H1 (cell line): ENCODE results near the gene TMBIM1. TPM values are rescaled to one million over a fixed set of nuclear protein-coding genes. Genes with fewer than 3 reads are reported as not detected.

Source experiments
- CTCF ChIA-PET: fragments of 300-600 bp; sonication (Branson Sonifier 250); formaldehyde crosslinking; loops from one replicate; lab custom pipeline; 2021; ENCODE audit not compliant: partially characterized antibody; lab: Charles Lee
- POLR2A ChIA-PET: fragments of 300-600 bp; sonication (Branson Sonifier 250); formaldehyde crosslinking; loops from one replicate; lab custom pipeline; 2021; ENCODE audit warnings: inconsistent platforms; ENCODE audit not compliant: partially characterized antibody; lab: Charles Lee
- DNase-seq, 2 experiments: peaks; one replicate each; pipeline versions ENCODE4 v3.0.0 to v3.0.0-alpha.2; 2010 to 2022; ENCODE audit warnings: low spot score in 2 of 2, low read depth in 1 of 2, mixed read lengths in 1 of 2
- FAIRE-seq: peaks from 2 replicates; lab custom pipeline; 2011; peaks lifted over from hg19 to GRCh38; lab: Jason Lieb, UNC
- H2AFZ ChIP-seq: 2 replicates; pipeline ENCODE4 v1.8.1; 2012; ENCODE audit warnings: low read length, inconsistent platforms
- H2AK5ac ChIP-seq: 2 replicates; pipeline ENCODE4 v1.6.1; 2013; ENCODE audit warnings: low read depth, low read length
- H2BK120ac ChIP-seq: replicated peaks from 2 replicates; pipeline ENCODE3; 2013; ENCODE audit warnings: low read depth, low read length, inconsistent platforms
- H2BK12ac ChIP-seq: 2 replicates; pipeline ENCODE4 v1.6.1; 2013; ENCODE audit warnings: low read depth, low read length
- H2BK15ac ChIP-seq: 2 replicates; pipeline ENCODE4 v1.6.1; 2013; ENCODE audit warnings: low read length
- H2BK20ac ChIP-seq: 2 replicates; pipeline ENCODE4 v1.6.1; 2013; ENCODE audit warnings: low read length
- H2BK5ac ChIP-seq: 2 replicates; pipeline ENCODE4 v1.6.1; 2013; ENCODE audit warnings: low read depth, low read length
- H3K14ac ChIP-seq: 2 replicates; pipeline ENCODE4 v1.6.1; 2013; ENCODE audit warnings: inconsistent platforms; ENCODE audit not compliant: insufficient read length
- H3K18ac ChIP-seq: 2 replicates; pipeline ENCODE4 v1.6.1; 2013; ENCODE audit warnings: low read length; ENCODE audit errors: extremely low read depth
- H3K23ac ChIP-seq: 2 replicates; pipeline ENCODE4 v1.6.1; 2013; ENCODE audit warnings: inconsistent platforms; ENCODE audit not compliant: insufficient read length
- H3K23me2 ChIP-seq: 2 replicates; pipeline ENCODE4 v1.6.1; 2013; ENCODE audit warnings: low read depth, low read length
- H3K27ac ChIP-seq: 2 replicates; pipeline ENCODE4 v1.6.1; 2011; ENCODE audit warnings: low read depth, low read length, inconsistent platforms
- H3K27me3 ChIP-seq, 4 experiments: replicated peaks in 1 of 4; 1 replicate in 1 of 4; 2 replicates in 3 of 4; pipeline versions ENCODE4 v1.6.1 to v1.8.1; 2011 to 2013; ENCODE audit warnings: low read length in 3 of 4, mild to moderate bottlenecking in 3 of 4, inconsistent platforms in 2 of 4, mixed read lengths in 2 of 4, moderate library complexity in 1 of 4; ENCODE audit not compliant: control insufficient read depth in 3 of 4, insufficient read depth in 3 of 4; ENCODE audit errors: extremely low read depth in 1 of 4
- H3K36me3 ChIP-seq, 4 experiments: 2 replicates each; pipeline versions ENCODE4 v1.6.1 to v1.8.1; 2011 to 2013; ENCODE audit warnings: mild to moderate bottlenecking in 4 of 4, low read length in 3 of 4, moderate library complexity in 2 of 4, control low read depth in 1 of 4, inconsistent platforms in 1 of 4; ENCODE audit not compliant: insufficient read depth in 4 of 4, control insufficient read depth in 2 of 4
- H3K4ac ChIP-seq: replicated peaks from 2 replicates; pipeline ENCODE3; 2013; ENCODE audit warnings: low read length, low read depth, mixed read lengths, inconsistent platforms; ENCODE audit not compliant: insufficient read length
- H3K4me1 ChIP-seq, 4 experiments: replicated peaks in 1 of 4; 1 replicate in 1 of 4; 2 replicates in 3 of 4; pipeline versions ENCODE4 v1.6.1 to v1.8.1; 2011 to 2013; ENCODE audit warnings: low read length in 3 of 4, inconsistent platforms in 2 of 4, mixed read lengths in 1 of 4; ENCODE audit not compliant: insufficient read depth in 4 of 4, control insufficient read depth in 3 of 4
- H3K4me2 ChIP-seq, 2 experiments: 2 replicates each; pipeline versions ENCODE4 v1.6.1 to v1.8.1; 2011 to 2013; ENCODE audit warnings: low read depth in 2 of 2, low read length in 2 of 2, control low read depth in 1 of 2, inconsistent platforms in 1 of 2, mild to moderate bottlenecking in 1 of 2; ENCODE audit not compliant: insufficient read depth in 1 of 2
- H3K4me3 ChIP-seq, 4 experiments: fragments of 200-600, 300-600 bp in 1 of 4; sonication (generic), shearing (Covaris generic), sonication (Bioruptor Twin) in 1 of 4; 2 replicates each; pipeline versions ENCODE4 v1.5.1 to v1.8.1; 2011 to 2016; ENCODE audit warnings: low read length in 4 of 4, low read depth in 3 of 4, control low read depth in 2 of 4, inconsistent platforms in 2 of 4, mild to moderate bottlenecking in 2 of 4, mixed read lengths in 1 of 4, moderate library complexity in 1 of 4; ENCODE audit not compliant: insufficient read depth in 2 of 4; ENCODE audit errors: extremely low read depth in 1 of 4
- H3K56ac ChIP-seq: replicated peaks from 2 replicates; pipeline ENCODE3; 2013; ENCODE audit warnings: low read depth, mild to moderate bottlenecking, mixed read lengths, low read length, inconsistent platforms; ENCODE audit not compliant: insufficient read length
- H3K79me1 ChIP-seq: 2 replicates; pipeline ENCODE4 v1.6.1; 2013; ENCODE audit warnings: low read depth, low read length, control low read depth
- H3K79me2 ChIP-seq, 2 experiments: 2 replicates each; pipeline versions ENCODE4 v1.6.1 to v1.8.1; 2012 to 2013; ENCODE audit warnings: low read length in 2 of 2, mild to moderate bottlenecking in 2 of 2, inconsistent platforms in 1 of 2; ENCODE audit not compliant: insufficient read depth in 2 of 2, control insufficient read depth in 1 of 2
- H3K9ac ChIP-seq, 4 experiments: replicated peaks in 1 of 4; 1 replicate in 1 of 4; 2 replicates in 3 of 4; pipeline versions ENCODE4 v1.6.1 to v1.8.1; 2011 to 2013; ENCODE audit warnings: low read depth in 3 of 4, low read length in 3 of 4, control low read depth in 2 of 4, mild to moderate bottlenecking in 2 of 4, moderate library complexity in 2 of 4, inconsistent platforms in 1 of 4; ENCODE audit errors: extremely low read depth in 1 of 4
- H3K9me3 ChIP-seq, 2 experiments: 2 replicates each; pipeline versions ENCODE4 v1.6.1 to v1.8.1; 2012 to 2013; ENCODE audit warnings: mild to moderate bottlenecking in 2 of 2, moderate library complexity in 2 of 2, control low read depth in 1 of 2, inconsistent platforms in 1 of 2, low read depth in 1 of 2, low read length in 1 of 2, mixed read lengths in 1 of 2; ENCODE audit not compliant: insufficient read depth in 2 of 2
- H4K20me1 ChIP-seq, 2 experiments: replicated peaks in 1 of 2; 2 replicates each; pipeline versions ENCODE3 to v1.8.1; 2011 to 2013; ENCODE audit warnings: inconsistent platforms in 2 of 2, low read length in 2 of 2, mild to moderate bottlenecking in 1 of 2; ENCODE audit not compliant: insufficient read depth in 2 of 2, control insufficient read depth in 1 of 2
- H4K5ac ChIP-seq: 2 replicates; pipeline ENCODE4 v1.6.1; 2013; ENCODE audit warnings: low read length, low read depth, mixed read lengths, inconsistent platforms; ENCODE audit not compliant: insufficient read length
- H4K8ac ChIP-seq: 2 replicates; pipeline ENCODE4 v1.8.0; 2013; ENCODE audit warnings: mild to moderate bottlenecking, moderate library complexity, low read length, inconsistent platforms; ENCODE audit not compliant: insufficient read depth; ENCODE audit errors: extremely low read depth
- H4K91ac ChIP-seq: replicated peaks from 2 replicates; pipeline ENCODE3; 2013; ENCODE audit warnings: low read length, mixed read lengths, inconsistent platforms; ENCODE audit not compliant: insufficient read length
- CHD1 ChIP-seq: IDR thresholded peaks from 2 replicates; pipeline ENCODE4 v1.6.1; 2012; ENCODE audit warnings: low read depth, low read length, improper control_type of control experiment
- EP300 ChIP-seq, 2 experiments: IDR thresholded peaks; 1 replicate in 1 of 2; 2 replicates in 1 of 2; pipeline ENCODE4 v1.6.1; 2011 to 2012; ENCODE audit warnings: low read depth in 2 of 2, low read length in 2 of 2, mild to moderate bottlenecking in 2 of 2, borderline replicate concordance in 1 of 2, inconsistent platforms in 1 of 2, moderate library complexity in 1 of 2
- KDM1A ChIP-seq: fragments of 200-600, 300-600 bp; sonication (generic); IDR thresholded peaks from 2 replicates; pipeline ENCODE4 v1.7.1; 2016; ENCODE audit warnings: mild to moderate bottlenecking, low read length, borderline replicate concordance
- KDM4A ChIP-seq: IDR thresholded peaks from one replicate; pipeline ENCODE4 v1.7.1; 2012; ENCODE audit warnings: low read depth, mild to moderate bottlenecking, moderate library complexity, low read length, inconsistent platforms; ENCODE audit not compliant: severe bottlenecking
- RAD21 ChIP-seq, 2 experiments: IDR thresholded peaks in 1 of 2; conservative IDR thresholded peaks in 1 of 2; 2 replicates each; pipeline ENCODE4 v1.6.1; 2011; ENCODE audit warnings: low read depth in 2 of 2, low read length in 2 of 2, improper control_type of control experiment in 1 of 2, inconsistent platforms in 1 of 2, mild to moderate bottlenecking in 1 of 2, moderate library complexity in 1 of 2
- RNF2 ChIP-seq: fragments of 200-900, 300-1000 bp; sonication (generic); IDR thresholded peaks from 2 replicates; pipeline ENCODE4 v1.7.1; 2016; ENCODE audit warnings: borderline replicate concordance, low read depth, mild to moderate bottlenecking, antibody characterized with exemption, low read length; ENCODE audit not compliant: poor library complexity, severe bottlenecking; ENCODE audit errors: missing control alignments
- WGBS, 2 experiments: shearing (Covaris generic) in 1 of 2; methylation state at CpG; one replicate each; pipeline versions ENCODE4 v1.1.6 to v1.1.7; 2013 to 2015; ENCODE audit warnings: low lambda C conversion rate in 2 of 2, mixed read lengths in 2 of 2, inconsistent platforms in 1 of 2, low coverage in 1 of 2, missing lambda C conversion rate in 1 of 2; ENCODE audit not compliant: insufficient replicate concordance in 2 of 2, insufficient coverage in 1 of 2, insufficient read length in 1 of 2; ENCODE audit errors: extremely low coverage in 1 of 2, missing lambda C conversion rate in 1 of 2; 5-methylcytosine and 5-hydroxymethylcytosine counted together
- polyA plus RNA-seq, 7 experiments: library from polyadenylated mRNA; depleted of rRNA in 3 of 7; stranded (reverse) in 5 of 7; unstranded in 2 of 7; fragments of >200 nt in 5 of 7; fragments of 200-250 nt in 2 of 7; gene quantifications; 1 replicate in 5 of 7; 2 replicates in 1 of 7; 4 replicates in 1 of 7; pipeline versions ENCODE4 v1.2.1 to v1.2.3, GENCODE V29; 2011 to 2013; ENCODE audit warnings: missing spikeins in 2 of 7, mixed read lengths in 2 of 7
- total RNA-seq: library from RNA; stranded (reverse); fragmentation: NEBNext Ultra II Directional; extraction: Animal tissue kit (Norgen Biotek cat#: 25700); gene quantifications from 2 replicates; pipeline ENCODE4 v1.2.1, GENCODE V29; 2021
- TF ChIP-seq, protein P1 (sequence below), 3 experiments: IDR thresholded peaks; 1 replicate in 2 of 3; 2 replicates in 1 of 3; pipeline versions ENCODE4 v1.5.1 to v1.6.1; 2011; ENCODE audit warnings: low read length in 3 of 3, mild to moderate bottlenecking in 3 of 3, inconsistent platforms in 2 of 3, low read depth in 1 of 3, moderate library complexity in 1 of 3; ENCODE audit not compliant: insufficient read depth in 1 of 3; ENCODE audit errors: control extremely low read depth in 1 of 3

TMBIM1 gene
- total and polyA plus RNA-seq, 2 of the 8 experiments (the other 6 are each of a cell fraction or from before 2014, with no cell fraction given) = 22.1 to 36.8 TPM

DNA sequence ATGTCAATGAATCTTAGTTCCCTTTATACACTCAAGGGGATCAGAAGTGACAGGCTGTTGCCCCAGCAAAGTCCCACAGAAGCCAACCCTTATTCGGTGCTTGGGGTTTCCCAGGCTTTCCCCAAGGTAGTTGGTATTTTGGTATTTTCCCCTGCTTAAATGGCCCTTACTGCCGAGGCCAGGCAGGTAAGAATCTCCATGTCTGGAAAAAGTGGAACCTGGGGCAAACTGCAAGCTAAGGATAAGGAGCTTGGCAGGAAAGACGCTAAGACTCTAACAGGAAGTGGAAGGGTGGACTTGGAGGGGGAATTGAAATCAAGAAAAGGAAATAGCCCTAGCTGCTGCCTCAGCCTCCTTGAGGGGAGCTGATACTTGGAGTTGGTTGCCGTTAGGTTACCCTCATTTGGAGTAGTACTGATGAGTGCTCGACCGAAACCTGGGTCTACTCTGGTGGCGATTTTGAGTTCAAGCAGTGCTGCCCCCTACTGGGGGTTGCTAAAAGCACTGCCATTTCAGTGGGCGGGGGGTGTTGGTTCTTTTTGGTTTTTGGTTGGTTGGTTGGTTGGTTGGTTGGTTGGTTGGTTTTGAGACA, 34.8 kb downstream of the TMBIM1 start:
- Histone ChIP-seq H3K27ac (no peak overlapping the region), H3K79me1 (no peaks in the 10 kb centered on the region), H2AFZ (no peak overlapping the region), H2BK12ac (no peak overlapping the region), H3K36me3 (peaks cover 13 to 36% (median 27%) of the 10 kb centered on the region in 4 experiments; a peak in 7 of 8 replicates), H4K91ac (no peak overlapping the region), H3K23me2 (no peaks in the 10 kb centered on the region), H3K18ac (no peak overlapping the region), H2BK120ac (no peak overlapping the region), H3K79me2 (no peaks in the 10 kb centered on the region), H2BK20ac (no peak overlapping the region), H3K14ac (no peak overlapping the region), H3K23ac (no peak overlapping the region), H3K4me3 (no peak overlapping the region), H3K9ac (no peak overlapping the region), H3K9me3 (no peaks in the 10 kb centered on the region), H4K8ac (no peak overlapping the region), H3K4ac (no peak overlapping the region), H3K4me1 (peaks cover 3 to 21% (median 15%) of the 10 kb centered on the region in 4 experiments), H3K56ac (no peak overlapping the region), H2BK5ac (no peak overlapping the region), H3K27me3 (no peaks in the 10 kb centered on the region), H2AK5ac (no peak overlapping the region), H3K4me2 (no peak overlapping the region), H2BK15ac (no peak overlapping the region), H4K20me1 (peaks cover 0 to 2% of the 10 kb centered on the region in 2 experiments), H4K5ac (no peak overlapping the region)
- 64% methylated on average over 8 of the region's 8 CpGs; no CpG with 5 or more reads in 1 of the 2 experiments for WGBS, 2 experiments
- FAIRE-seq (peak; percentile 19), DNase-seq (peak in 1 of 2 experiments; percentile 94)
- TF ChIP-seq KDM4A = no peak
- TF ChIP-seq KDM1A = no peak
- peak; percentile 51 to 60 for TF ChIP-seq RAD21 (IDR thresholded peaks at IDR 0.05 in 1 of 2, conservative IDR thresholded peaks at IDR 0.05 in 1 of 2; ENCODE audit: low read depth in 2 of 2, low read length in 2 of 2)
- TF ChIP-seq RNF2 = no peak
- TF ChIP-seq EP300 (IDR thresholded peaks at IDR 0.05; ENCODE audit: borderline replicate concordance in 1 of 2, low read depth in 2 of 2, low read length in 2 of 2) = no peak
- TF ChIP-seq, protein P1, sequence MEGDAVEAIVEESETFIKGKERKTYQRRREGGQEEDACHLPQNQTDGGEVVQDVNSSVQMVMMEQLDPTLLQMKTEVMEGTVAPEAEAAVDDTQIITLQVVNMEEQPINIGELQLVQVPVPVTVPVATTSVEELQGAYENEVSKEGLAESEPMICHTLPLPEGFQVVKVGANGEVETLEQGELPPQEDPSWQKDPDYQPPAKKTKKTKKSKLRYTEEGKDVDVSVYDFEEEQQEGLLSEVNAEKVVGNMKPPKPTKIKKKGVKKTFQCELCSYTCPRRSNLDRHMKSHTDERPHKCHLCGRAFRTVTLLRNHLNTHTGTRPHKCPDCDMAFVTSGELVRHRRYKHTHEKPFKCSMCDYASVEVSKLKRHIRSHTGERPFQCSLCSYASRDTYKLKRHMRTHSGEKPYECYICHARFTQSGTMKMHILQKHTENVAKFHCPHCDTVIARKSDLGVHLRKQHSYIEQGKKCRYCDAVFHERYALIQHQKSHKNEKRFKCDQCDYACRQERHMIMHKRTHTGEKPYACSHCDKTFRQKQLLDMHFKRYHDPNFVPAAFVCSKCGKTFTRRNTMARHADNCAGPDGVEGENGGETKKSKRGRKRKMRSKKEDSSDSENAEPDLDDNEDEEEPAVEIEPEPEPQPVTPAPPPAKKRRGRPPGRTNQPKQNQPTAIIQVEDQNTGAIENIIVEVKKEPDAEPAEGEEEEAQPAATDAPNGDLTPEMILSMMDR (IDR thresholded peaks at IDR 0.05; ENCODE audit: control extremely low read depth in 1 of 3, insufficient read depth in 1 of 3, low read depth in 1 of 3, low read length in 3 of 3) = peak in 2 of 3 experiments; percentile 76; a peak in 3 of 4 replicates
- no peak for TF ChIP-seq CHD1
- POLR2A ChIA-PET = interaction anchor here (1.3 to 2.8 kb wide), 4 partner anchors 9 to 40 kb away, joined by 3 to 12 read pairs (median 6); partner anchors contain the start of gene ARPC2
- CTCF ChIA-PET = interaction anchor here (0.6 to 9.0 kb wide), 22 partner anchors 9 to 471 kb away, joined by 3 to 81 read pairs (median 4); partner anchors contain the start of genes AAMP and PNKD
